Measurements from ENCODE around the gene TNPO1.

- TF ChIP-seq CTCF (IDR thresholded peaks at IDR 0.05; ENCODE audit: low read depth, low read length, missing input control) (no peak), HNF4G (IDR thresholded peaks at IDR 0.05) (no peak), RXRA (IDR thresholded peaks at IDR 0.05) (no peak), ZBTB33 (IDR thresholded peaks at IDR 0.05) (no peak), RAD21 (IDR thresholded peaks at IDR 0.05) (no peak), YY1 (IDR thresholded peaks at IDR 0.05) (no peak), REST (IDR thresholded peaks at IDR 0.05) (no peak), SP1 (IDR thresholded peaks at IDR 0.05) (no peak), MAX (IDR thresholded peaks at IDR 0.05) (no peak), FOXA1 (IDR thresholded peaks at IDR 0.05) (no peak), JUND (IDR thresholded peaks at IDR 0.05) (no peak), TAF1 (conservative IDR thresholded peaks at IDR 0.05) (no peak), GABPA (IDR thresholded peaks at IDR 0.05 in 1 of 2, conservative IDR thresholded peaks at IDR 0.05 in 1 of 2) (no peak), HNF4A (conservative IDR thresholded peaks at IDR 0.05) (no peak)
Observed at GRCh38 chr5:72784129-72784528, 32.3 kb upstream of the TNPO1 start.
